ENCODE data around the gene HOPX. TPM values are rescaled to one million over a fixed set of nuclear protein-coding genes. Genes with fewer than 3 reads are reported as not detected.

The HOPX gene
- total RNA-seq, 4 donors from 2014 or later = 6.0 to 37.4 (median 17.4) TPM

DNA sequence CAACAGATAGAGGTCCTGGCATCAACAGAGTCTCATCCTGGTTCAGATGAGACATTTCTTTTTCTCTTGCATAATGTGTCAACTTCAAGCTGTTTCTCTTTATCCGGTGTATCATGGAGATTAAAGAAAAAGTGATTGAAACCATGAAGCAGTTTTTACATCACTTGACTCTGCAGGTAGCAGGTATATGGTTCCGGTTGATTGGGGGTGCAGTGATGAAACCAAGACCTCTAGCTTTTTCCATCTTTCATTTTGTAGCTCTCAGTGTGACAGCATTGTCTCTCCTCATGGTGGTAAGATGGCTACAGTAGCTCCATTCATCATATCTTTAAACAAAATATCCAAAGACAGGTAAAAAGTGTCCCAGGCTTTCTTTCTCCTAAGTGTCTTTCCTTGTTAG lies 2.4 kb upstream of the HOPX start:
- Histone ChIP-seq H3K4me3 (no peak overlapping the region), H3K4me1 (no peaks in the 10 kb centered on the region), H3K9me3 (no peaks in the 10 kb centered on the region), H3K36me3 (no peaks in the 10 kb centered on the region), H3K27ac (no peak overlapping the region), H3K27me3 (no peaks in the 10 kb centered on the region)
- intact Hi-C loops (cut with DNase I; ENCODE audit: low total_unique reads) = no loop called here
- TF ChIP-seq POLR2A (IDR thresholded peaks at IDR 0.05) = no peak
- TF ChIP-seq, protein P1, sequence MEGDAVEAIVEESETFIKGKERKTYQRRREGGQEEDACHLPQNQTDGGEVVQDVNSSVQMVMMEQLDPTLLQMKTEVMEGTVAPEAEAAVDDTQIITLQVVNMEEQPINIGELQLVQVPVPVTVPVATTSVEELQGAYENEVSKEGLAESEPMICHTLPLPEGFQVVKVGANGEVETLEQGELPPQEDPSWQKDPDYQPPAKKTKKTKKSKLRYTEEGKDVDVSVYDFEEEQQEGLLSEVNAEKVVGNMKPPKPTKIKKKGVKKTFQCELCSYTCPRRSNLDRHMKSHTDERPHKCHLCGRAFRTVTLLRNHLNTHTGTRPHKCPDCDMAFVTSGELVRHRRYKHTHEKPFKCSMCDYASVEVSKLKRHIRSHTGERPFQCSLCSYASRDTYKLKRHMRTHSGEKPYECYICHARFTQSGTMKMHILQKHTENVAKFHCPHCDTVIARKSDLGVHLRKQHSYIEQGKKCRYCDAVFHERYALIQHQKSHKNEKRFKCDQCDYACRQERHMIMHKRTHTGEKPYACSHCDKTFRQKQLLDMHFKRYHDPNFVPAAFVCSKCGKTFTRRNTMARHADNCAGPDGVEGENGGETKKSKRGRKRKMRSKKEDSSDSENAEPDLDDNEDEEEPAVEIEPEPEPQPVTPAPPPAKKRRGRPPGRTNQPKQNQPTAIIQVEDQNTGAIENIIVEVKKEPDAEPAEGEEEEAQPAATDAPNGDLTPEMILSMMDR (IDR thresholded peaks at IDR 0.05) = no peak
- no peak for DNase-seq

DNA sequence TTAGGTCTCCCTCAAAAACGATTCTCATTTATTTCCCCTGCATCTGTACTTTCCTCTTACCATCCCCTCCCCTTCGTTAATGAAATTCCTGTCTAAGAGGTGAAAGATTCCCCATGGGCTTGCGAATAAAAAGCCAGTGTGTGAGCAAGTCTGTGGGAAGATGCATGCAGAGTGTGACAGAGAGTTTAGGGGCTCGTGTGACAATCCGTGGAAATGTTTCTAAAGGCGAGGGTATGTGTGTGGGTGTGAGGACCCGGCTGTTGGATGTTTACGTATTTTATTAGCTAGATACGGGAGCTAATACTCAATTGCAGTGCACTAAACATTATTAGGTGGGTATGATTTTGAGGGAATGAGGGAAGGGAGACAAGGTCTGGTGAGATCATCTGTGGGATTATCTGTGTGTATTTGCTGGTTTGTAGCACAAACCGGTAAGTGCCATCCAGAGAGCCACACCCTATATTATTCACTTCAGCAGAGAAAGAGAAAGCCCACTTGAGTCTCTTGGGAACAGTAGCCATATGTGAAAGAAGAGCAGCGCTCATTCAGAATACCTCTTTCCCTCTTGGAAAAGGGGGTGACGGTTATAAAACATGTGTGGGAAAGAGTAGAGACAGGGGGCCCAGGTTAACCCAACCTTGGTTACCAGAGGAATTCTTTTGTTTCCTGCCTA lies 893 bp upstream of the HOPX start:
- Histone ChIP-seq H3K27ac (no peak overlapping the region), H3K36me3 (no peaks in the 10 kb centered on the region), H3K4me3 (peak overlapping the region in 1 of 2 donors; percentile 4), H3K4me1 (no peaks in the 10 kb centered on the region), H3K27me3 (no peaks in the 10 kb centered on the region), H3K9me3 (no peaks in the 10 kb centered on the region)
- TF ChIP-seq, protein P1 (IDR thresholded peaks at IDR 0.05) = no peak
- TF ChIP-seq POLR2A (IDR thresholded peaks at IDR 0.05) = no peak
- DNase-seq = no peak
- intact Hi-C loops (cut with DNase I; ENCODE audit: low total_unique reads) = no loop called here

DNA sequence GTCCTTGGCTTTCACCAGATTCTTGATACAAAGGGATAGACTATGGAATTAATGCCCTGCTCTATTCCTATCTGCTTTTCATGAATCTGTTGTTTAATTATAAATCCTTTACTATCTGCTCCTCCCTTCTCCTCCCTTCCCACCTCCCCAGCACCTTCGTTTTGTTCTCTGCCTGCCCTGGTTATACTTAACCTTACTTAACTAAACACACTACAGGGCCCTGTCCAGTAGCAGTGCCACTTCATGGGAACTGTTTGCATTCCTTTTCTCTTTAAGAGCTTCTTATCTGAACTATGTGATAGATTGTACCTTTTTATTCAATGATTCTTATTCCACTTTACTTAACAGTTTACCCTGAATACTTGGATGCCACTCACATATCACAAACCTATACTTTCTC lies 830 bp downstream of the HOPX start:
- no peak overlapping the region for H3K27ac ChIP-seq
- H3K36me3 ChIP-seq = no peaks in the 10 kb centered on the region
- H3K27me3 ChIP-seq = no peaks in the 10 kb centered on the region
- H3K4me1 ChIP-seq = no peaks in the 10 kb centered on the region
- no peak for TF ChIP-seq POLR2A (IDR thresholded peaks at IDR 0.05)
- TF ChIP-seq, protein P1 (IDR thresholded peaks at IDR 0.05) = no peak
- intact Hi-C loops (cut with DNase I; ENCODE audit: low total_unique reads) = no loop called here
- DNase-seq = no peak
- no peaks in the 10 kb centered on the region for H3K9me3 ChIP-seq
- no peak overlapping the region for H3K4me3 ChIP-seq

DNA sequence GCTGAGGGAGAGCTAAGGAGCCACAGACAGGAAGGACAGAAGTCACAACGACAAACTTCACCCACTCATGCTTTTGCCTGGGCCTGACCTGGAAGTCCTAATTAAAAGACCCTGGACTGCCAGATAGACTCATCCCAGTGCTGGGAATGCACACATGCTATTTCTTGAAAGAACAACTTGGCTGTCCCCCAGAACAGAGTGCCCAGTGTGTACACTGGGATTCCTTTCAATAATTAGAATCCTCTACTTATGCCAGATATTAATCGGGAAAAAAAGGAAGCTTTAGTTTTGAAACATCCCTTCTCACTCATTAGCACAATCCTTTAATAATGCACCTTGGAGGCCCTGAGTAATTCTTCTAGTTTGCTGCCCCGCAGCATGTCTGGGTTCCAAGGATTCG lies 3.4 kb downstream of the HOPX start:
- no peak for TF ChIP-seq POLR2A (IDR thresholded peaks at IDR 0.05)
- TF ChIP-seq, protein P1 (IDR thresholded peaks at IDR 0.05) = no peak
- Histone ChIP-seq H3K27ac (no peak overlapping the region), H3K9me3 (no peaks in the 10 kb centered on the region), H3K4me1 (no peaks in the 10 kb centered on the region), H3K4me3 (no peak overlapping the region), H3K36me3 (no peaks in the 10 kb centered on the region), H3K27me3 (no peaks in the 10 kb centered on the region)
- no peak for DNase-seq
- intact Hi-C loops (cut with DNase I; ENCODE audit: low total_unique reads) = no loop called here

DNA sequence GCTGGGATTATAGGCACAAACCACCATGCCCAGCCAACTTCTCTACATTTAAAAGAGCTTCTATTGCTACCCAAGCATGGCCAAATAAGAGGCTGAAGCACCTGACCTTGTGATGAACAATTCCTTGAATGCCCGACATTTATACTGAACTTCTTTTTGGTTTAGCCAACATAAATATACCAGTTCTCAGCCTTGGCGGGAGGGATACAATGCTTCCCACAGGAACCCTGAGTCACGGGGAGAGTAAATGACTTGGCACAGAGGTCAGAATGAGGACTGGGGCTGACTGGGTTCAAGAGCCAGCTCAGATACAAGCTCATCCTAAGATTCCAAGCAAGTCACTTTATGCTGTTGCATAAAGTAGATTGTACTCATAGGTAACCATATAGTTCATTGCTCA lies 6.1 kb downstream of the HOPX start:
- Histone ChIP-seq H3K27me3 (no peaks in the 10 kb centered on the region), H3K27ac (no peak overlapping the region), H3K4me1 (no peaks in the 10 kb centered on the region), H3K36me3 (no peaks in the 10 kb centered on the region), H3K9me3 (no peaks in the 10 kb centered on the region), H3K4me3 (no peak overlapping the region)
- intact Hi-C loops (cut with DNase I; ENCODE audit: low total_unique reads) = no loop called here
- TF ChIP-seq, protein P1 (IDR thresholded peaks at IDR 0.05) = no peak
- TF ChIP-seq POLR2A (IDR thresholded peaks at IDR 0.05) = no peak
- no peak for DNase-seq

Measured in uterus (tissue), 4 donors.